OCI-LY7 (cell line): ENCODE measurements around the gene DICER1.

Source experiments
- CTCF ChIP-seq: fragments of 200-600 bp; sonication (generic); conservative IDR thresholded peaks from 2 replicates; pipeline ENCODE4 v1.5.1; 2014; ENCODE audit warnings: mild to moderate bottlenecking, antibody characterized with exemption, low read length, moderate library complexity, mixed read lengths
- EZH2phosphoT487 ChIP-seq: fragments of 200-600 bp; sonication (generic); IDR thresholded peaks from 2 replicates; pipeline ENCODE4 v1.6.1; 2018; ENCODE audit warnings: low read depth, borderline replicate concordance, mild to moderate bottlenecking, mixed run types, antibody characterized with exemption, low read length, moderate library complexity, mixed read lengths

- TF ChIP-seq CTCF, result no peak
- TF ChIP-seq EZH2phosphoT487, result no peak
Observed at GRCh38 chr14:95137804-95138167, 19.5 kb downstream of the DICER1 start.
